HepG2 (cell line): ENCODE measurements around the gene CREBBP. TPM values are rescaled to one million over a fixed set of nuclear protein-coding genes. Genes with fewer than 3 reads are reported as not detected.

Source experiments
- CERS6 ChIP-seq: sonication (generic); formaldehyde crosslinking; IDR thresholded peaks from 2 replicates; pipeline ENCODE4 v1.5.0; 2020; ENCODE audit warnings: missing genetic modification reagents
- CREBL2 ChIP-seq: sonication (generic); formaldehyde crosslinking; IDR thresholded peaks from 2 replicates; pipeline ENCODE4 v1.8.1; 2023; ENCODE audit warnings: missing genetic modification reagents, mild to moderate bottlenecking, borderline replicate concordance
- DMAP1 ChIP-seq: IDR thresholded peaks from 2 replicates; pipeline ENCODE4 v1.6.1; 2016
- E2F2 ChIP-seq: sonication (generic); formaldehyde crosslinking; IDR thresholded peaks from 2 replicates; pipeline ENCODE4 v1.4.0; 2020; ENCODE audit warnings: missing genetic modification reagents, borderline replicate concordance
- HDAC2 ChIP-seq: sonication (generic); formaldehyde crosslinking; IDR thresholded peaks from 2 replicates; pipeline ENCODE4 v1.4.0; 2020; ENCODE audit warnings: missing genetic modification reagents
- JDP2 ChIP-seq: sonication (generic); formaldehyde crosslinking; IDR thresholded peaks from 2 replicates; pipeline ENCODE4 v1.8.1; 2022; ENCODE audit warnings: missing genetic modification reagents, borderline replicate concordance
- KDM2A ChIP-seq: sonication (generic); formaldehyde crosslinking; IDR thresholded peaks from 2 replicates; pipeline ENCODE4 v1.4.0; 2020; ENCODE audit warnings: low read depth, missing genetic modification reagents, borderline replicate concordance
- MAFG ChIP-seq: sonication (generic); formaldehyde crosslinking; IDR thresholded peaks from 2 replicates; pipeline ENCODE4 v1.5.1; 2020; ENCODE audit warnings: mild to moderate bottlenecking, missing genetic modification reagents
- NAIF1 ChIP-seq: sonication (generic); formaldehyde crosslinking; IDR thresholded peaks from 2 replicates; pipeline ENCODE4 v1.5.0; 2020; ENCODE audit warnings: mild to moderate bottlenecking, missing genetic modification reagents, borderline replicate concordance
- RAD51 ChIP-seq: fragments of 450-650 bp; IDR thresholded peaks from 2 replicates; pipeline ENCODE4 v1.6.1; 2016; ENCODE audit warnings: borderline replicate concordance
- SALL2 ChIP-seq: sonication (generic); formaldehyde crosslinking; IDR thresholded peaks from 2 replicates; pipeline ENCODE4 v1.8.1; 2023; ENCODE audit warnings: mild to moderate bottlenecking, missing genetic modification reagents, inconsistent platforms
- SP1 ChIP-seq, 2 experiments: fragments of 450-650 bp in 1 of 2; sonication (generic) in 1 of 2; formaldehyde crosslinking in 1 of 2; IDR thresholded peaks; 2 replicates each; pipeline versions ENCODE4 v1.4.0 to v1.6.1; 2016 to 2020; ENCODE audit warnings: missing genetic modification reagents in 1 of 2
- SRSF1 ChIP-seq: fragments of 200-400 bp; formaldehyde crosslinking; optimal IDR thresholded peaks from 2 replicates; pipeline ENCODE3; 2017; ENCODE audit warnings: mild to moderate bottlenecking, low read depth, low read length, moderate library complexity
- TMF1 ChIP-seq: sonication (generic); formaldehyde crosslinking; IDR thresholded peaks from 2 replicates; pipeline ENCODE4 v1.8.1; 2022; ENCODE audit warnings: low read depth, missing genetic modification reagents
- TOPORS ChIP-seq: sonication (generic); formaldehyde crosslinking; IDR thresholded peaks from 2 replicates; pipeline ENCODE4 v1.8.0; 2023; ENCODE audit warnings: mild to moderate bottlenecking, missing genetic modification reagents
- U2AF1 ChIP-seq: fragments of 200-400 bp; formaldehyde crosslinking; optimal IDR thresholded peaks from 2 replicates; pipeline ENCODE3; 2017; ENCODE audit warnings: mild to moderate bottlenecking, low read depth, low read length
- ZFP41 ChIP-seq: sonication (generic); formaldehyde crosslinking; IDR thresholded peaks from 2 replicates; pipeline ENCODE4 v1.4.0; 2020; ENCODE audit warnings: mild to moderate bottlenecking, missing genetic modification reagents, borderline replicate concordance
- ZNF44 ChIP-seq: sonication (generic); formaldehyde crosslinking; IDR thresholded peaks from 2 replicates; pipeline ENCODE4 v1.5.1; 2020; ENCODE audit warnings: mild to moderate bottlenecking, missing genetic modification reagents
- ZNF550 ChIP-seq: sonication (generic); formaldehyde crosslinking; IDR thresholded peaks from 2 replicates; pipeline ENCODE4 v1.4.0; 2020; ENCODE audit warnings: mild to moderate bottlenecking, missing genetic modification reagents, borderline replicate concordance
- ZNF564 ChIP-seq: sonication (generic); formaldehyde crosslinking; IDR thresholded peaks from 2 replicates; pipeline ENCODE4 v1.8.1; 2023; ENCODE audit warnings: mild to moderate bottlenecking, missing genetic modification reagents
- ZNF615 ChIP-seq: sonication (generic); formaldehyde crosslinking; IDR thresholded peaks from 2 replicates; pipeline ENCODE4 v1.5.0; 2020; ENCODE audit warnings: mild to moderate bottlenecking, missing genetic modification reagents, borderline replicate concordance
- polyA plus RNA-seq, 8 experiments: library from polyadenylated mRNA; depleted of rRNA in 3 of 8; stranded (reverse) in 7 of 8; unstranded in 1 of 8; fragments of >200 nt; fragmentation: Illumina TruSeq in 4 of 8; extraction: Trizol in 4 of 8; gene quantifications; 2 replicates each; pipeline versions ENCODE4 v1.2.1 to v1.2.3, GENCODE V29; 2011 to 2016; ENCODE audit warnings: low read depth in 4 of 8, missing spikeins in 1 of 8, mixed read lengths in 1 of 8; ENCODE audit not compliant: insufficient read depth in 1 of 8
- total RNA-seq, 5 experiments: library from RNA; depleted of rRNA; stranded (reverse); fragments of >200 nt; fragmentation: Illumina TruSeq; extraction: Trizol; gene quantifications; 2 replicates each; pipeline ENCODE4 v1.2.3, GENCODE V29; 2016; ENCODE audit warnings: low read depth in 1 of 5
- TF ChIP-seq, protein P1 (sequence below): sonication (generic); formaldehyde crosslinking; IDR thresholded peaks from 2 replicates; pipeline ENCODE4 v1.8.1; 2022; ENCODE audit warnings: low read depth, mild to moderate bottlenecking, missing genetic modification reagents
- TF ChIP-seq, protein P2 (sequence below): sonication (generic); formaldehyde crosslinking; IDR thresholded peaks from 2 replicates; pipeline ENCODE4 v1.4.0; 2020; ENCODE audit warnings: missing genetic modification reagents

Gene CREBBP
- total and polyA plus RNA-seq, 2 of the 13 experiments (the other 11 are each of a cell fraction or from before 2014, with no cell fraction given), result 5.3 to 10.4 TPM

- TF ChIP-seq ZFP41 (CRISPR knock-in tag), result no peak
- no peak for TF ChIP-seq SALL2 (CRISPR knock-in tag)
- TF ChIP-seq CREBL2, result no peak
- TF ChIP-seq, protein P1, sequence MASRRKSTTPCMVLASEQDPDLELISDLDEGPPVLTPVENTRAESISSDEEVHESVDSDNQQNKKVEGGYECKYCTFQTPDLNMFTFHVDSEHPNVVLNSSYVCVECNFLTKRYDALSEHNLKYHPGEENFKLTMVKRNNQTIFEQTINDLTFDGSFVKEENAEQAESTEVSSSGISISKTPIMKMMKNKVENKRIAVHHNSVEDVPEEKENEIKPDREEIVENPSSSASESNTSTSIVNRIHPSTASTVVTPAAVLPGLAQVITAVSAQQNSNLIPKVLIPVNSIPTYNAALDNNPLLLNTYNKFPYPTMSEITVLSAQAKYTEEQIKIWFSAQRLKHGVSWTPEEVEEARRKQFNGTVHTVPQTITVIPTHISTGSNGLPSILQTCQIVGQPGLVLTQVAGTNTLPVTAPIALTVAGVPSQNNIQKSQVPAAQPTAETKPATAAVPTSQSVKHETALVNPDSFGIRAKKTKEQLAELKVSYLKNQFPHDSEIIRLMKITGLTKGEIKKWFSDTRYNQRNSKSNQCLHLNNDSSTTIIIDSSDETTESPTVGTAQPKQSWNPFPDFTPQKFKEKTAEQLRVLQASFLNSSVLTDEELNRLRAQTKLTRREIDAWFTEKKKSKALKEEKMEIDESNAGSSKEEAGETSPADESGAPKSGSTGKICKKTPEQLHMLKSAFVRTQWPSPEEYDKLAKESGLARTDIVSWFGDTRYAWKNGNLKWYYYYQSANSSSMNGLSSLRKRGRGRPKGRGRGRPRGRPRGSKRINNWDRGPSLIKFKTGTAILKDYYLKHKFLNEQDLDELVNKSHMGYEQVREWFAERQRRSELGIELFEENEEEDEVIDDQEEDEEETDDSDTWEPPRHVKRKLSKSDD, result peak; percentile 69; the same call in 1 of the 2 replicates
- TF ChIP-seq TOPORS (CRISPR knock-in tag), result no peak
- peak; percentile 88 for TF ChIP-seq HDAC2 (CRISPR knock-in tag)
- TF ChIP-seq ZNF615 (CRISPR knock-in tag), result no peak
- no peak for TF ChIP-seq SP1 (IDR thresholded peaks at IDR 0.05)
- TF ChIP-seq SP1 (CRISPR knock-in tag; IDR thresholded peaks at IDR 0.05), result no peak
- peak; percentile 78; the same call in 1 of the 2 replicates for TF ChIP-seq MAFG (CRISPR knock-in tag)
- no peak for TF ChIP-seq RAD51
- TF ChIP-seq, protein P2, sequence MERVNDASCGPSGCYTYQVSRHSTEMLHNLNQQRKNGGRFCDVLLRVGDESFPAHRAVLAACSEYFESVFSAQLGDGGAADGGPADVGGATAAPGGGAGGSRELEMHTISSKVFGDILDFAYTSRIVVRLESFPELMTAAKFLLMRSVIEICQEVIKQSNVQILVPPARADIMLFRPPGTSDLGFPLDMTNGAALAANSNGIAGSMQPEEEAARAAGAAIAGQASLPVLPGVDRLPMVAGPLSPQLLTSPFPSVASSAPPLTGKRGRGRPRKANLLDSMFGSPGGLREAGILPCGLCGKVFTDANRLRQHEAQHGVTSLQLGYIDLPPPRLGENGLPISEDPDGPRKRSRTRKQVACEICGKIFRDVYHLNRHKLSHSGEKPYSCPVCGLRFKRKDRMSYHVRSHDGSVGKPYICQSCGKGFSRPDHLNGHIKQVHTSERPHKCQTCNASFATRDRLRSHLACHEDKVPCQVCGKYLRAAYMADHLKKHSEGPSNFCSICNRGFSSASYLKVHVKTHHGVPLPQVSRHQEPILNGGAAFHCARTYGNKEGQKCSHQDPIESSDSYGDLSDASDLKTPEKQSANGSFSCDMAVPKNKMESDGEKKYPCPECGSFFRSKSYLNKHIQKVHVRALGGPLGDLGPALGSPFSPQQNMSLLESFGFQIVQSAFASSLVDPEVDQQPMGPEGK, result peak; percentile 56; the same call in 1 of the 2 replicates
- no peak for TF ChIP-seq U2AF1
- no peak for TF ChIP-seq E2F2 (CRISPR knock-in tag)
- TF ChIP-seq CERS6 (CRISPR knock-in tag), result no peak
- no peak for TF ChIP-seq ZNF44 (CRISPR knock-in tag)
- TF ChIP-seq JDP2 (CRISPR knock-in tag), result no peak
- TF ChIP-seq SRSF1, result no peak
- no peak for TF ChIP-seq NAIF1
- no peak for TF ChIP-seq ZNF550 (CRISPR knock-in tag)
- no peak for TF ChIP-seq TMF1 (CRISPR knock-in tag)
- peak; percentile 55 for TF ChIP-seq KDM2A (CRISPR knock-in tag)
- no peak for TF ChIP-seq ZNF564 (CRISPR knock-in tag)
- no peak for TF ChIP-seq DMAP1
Measured at GRCh38 chr16:3857189-3858043, 23.1 kb downstream of the CREBBP start (continued).
